GM12878 (cell line): Measurements from ENCODE around the gene CHKA. TPM values are rescaled to one million over a fixed set of nuclear protein-coding genes. Genes with fewer than 3 reads are reported as not detected.

ENCODE experiments used
- ATAC-seq: fragments of 200-7000 bp; cut with Tn5 transposase; 3 replicates; pipeline ENCODE4 v1.9.1; 2020; ENCODE audit warnings: mild to moderate bottlenecking, moderate library complexity
- BruUV-seq: library from RNA; stranded (reverse); fragments of 400-500 nt; replicated peaks from 2 replicates; lab custom pipeline; 2021; lab: Mats Ljungman, UMichigan
- CTCF ChIA-PET: fragments of 300-600 bp; sonication (Branson Sonifier 250); formaldehyde crosslinking; extraction: SDS; loops from one replicate; lab custom pipeline; 2021; ENCODE audit warnings: inconsistent platforms; lab: Yijun Ruan, JAX
- POLR2A ChIA-PET: fragments of 350-600 bp; formaldehyde crosslinking; extraction: SDS; loops from one replicate; lab custom pipeline; 2021; ENCODE audit warnings: inconsistent platforms; lab: Charles Lee
- RAD21 ChIA-PET: fragments of 300-600 bp; sonication (Branson Sonifier 250); formaldehyde crosslinking; loops from one replicate; lab custom pipeline; 2023; ENCODE audit warnings: antibody characterized with exemption; ENCODE audit not compliant: unreplicated experiment; lab: Charles Lee
- SMC1A ChIA-PET: fragments of 300-600 bp; sonication (Branson Sonifier 250); formaldehyde crosslinking; loops from one replicate; lab custom pipeline; 2023; ENCODE audit not compliant: unreplicated experiment, uncharacterized antibody; lab: Charles Lee
- DNase-seq: peaks from one replicate; pipeline ENCODE4 v3.0.0-alpha.2; 2011; ENCODE audit warnings: low read depth, low spot score
- FAIRE-seq: peaks from 3 replicates; lab custom pipeline; 2011; peaks lifted over from hg19 to GRCh38; lab: Jason Lieb, UNC
- H2AFZ ChIP-seq: 2 replicates; pipeline ENCODE4 v1.6.0; 2011; ENCODE audit warnings: low read depth, low read length, control low read depth; ENCODE audit not compliant: control insufficient read depth
- H3K27ac ChIP-seq: 2 replicates; pipeline ENCODE4 v1.5.1; 2011; ENCODE audit warnings: control low read depth; ENCODE audit not compliant: control insufficient read depth, insufficient read depth
- H3K27me3 ChIP-seq, 2 experiments: replicated peaks in 1 of 2; 2 replicates each; pipeline versions ENCODE4 v1.6.0 to v1.6.1; 2011; ENCODE audit warnings: low read length in 1 of 2; ENCODE audit not compliant: control insufficient read depth in 2 of 2, insufficient read depth in 2 of 2
- H3K36me3 ChIP-seq, 2 experiments: 2 replicates each; pipeline ENCODE4 v1.5.1; 2011; ENCODE audit warnings: low read length in 1 of 2; ENCODE audit not compliant: control insufficient read depth in 2 of 2, insufficient read depth in 2 of 2
- H3K4me1 ChIP-seq: 2 replicates; pipeline ENCODE4 v1.6.1; 2011; ENCODE audit warnings: mild to moderate bottlenecking, low read length, moderate library complexity, mixed read lengths; ENCODE audit not compliant: control insufficient read depth, insufficient read depth
- H3K4me2 ChIP-seq: 2 replicates; pipeline ENCODE4 v1.6.0; 2011; ENCODE audit warnings: control low read depth; ENCODE audit not compliant: control insufficient read depth, insufficient read depth
- H3K4me3 ChIP-seq: fragments of 200-600 bp; sonication (generic); 2 replicates; pipeline ENCODE4 v1.5.1; 2016
- H3K79me2 ChIP-seq: 2 replicates; pipeline ENCODE4 v1.6.0; 2011; ENCODE audit warnings: low read length; ENCODE audit not compliant: control insufficient read depth, insufficient read depth
- H3K9ac ChIP-seq: 2 replicates; pipeline ENCODE4 v1.8.0; 2011; ENCODE audit warnings: low read length, control low read depth, mixed read lengths; ENCODE audit not compliant: control insufficient read depth, insufficient read depth
- H3K9me3 ChIP-seq: replicated peaks from 3 replicates; pipeline ENCODE4 v1.5.1; 2011; ENCODE audit warnings: mild to moderate bottlenecking, low read length; ENCODE audit not compliant: control insufficient read depth, insufficient read depth
- H4K20me1 ChIP-seq: 2 replicates; pipeline ENCODE4 v1.6.0; 2011; ENCODE audit not compliant: control insufficient read depth, insufficient read depth
- LARP7 ChIP-seq: fragments of 450-650 bp; IDR thresholded peaks from 2 replicates; pipeline ENCODE4 v1.6.1; 2017; ENCODE audit warnings: mild to moderate bottlenecking
- MXI1 ChIP-seq: fragments of 150-350 bp; IDR thresholded peaks from 2 replicates; pipeline ENCODE4 v1.6.1; 2011; ENCODE audit warnings: low read depth, mild to moderate bottlenecking, inconsistent platforms, low read length, improper control_type of control experiment
- NR2F1 ChIP-seq: fragments of 450-650 bp; conservative IDR thresholded peaks from 2 replicates; pipeline ENCODE4 v1.6.1; 2017; ENCODE audit warnings: mild to moderate bottlenecking
- POU2F2 ChIP-seq: IDR thresholded peaks from 3 replicates; pipeline ENCODE4 v1.6.1; 2011; ENCODE audit warnings: low read depth, mild to moderate bottlenecking, low read length, borderline replicate concordance
- RBBP5 ChIP-seq: fragments of 200-600 bp; sonication (generic); conservative IDR thresholded peaks from 2 replicates; pipeline ENCODE4 v1.6.1; 2016
- SIX5 ChIP-seq: IDR thresholded peaks from 2 replicates; pipeline ENCODE4 v1.6.1; 2011; ENCODE audit warnings: mild to moderate bottlenecking, low read depth, low read length, moderate library complexity; ENCODE audit not compliant: severe bottlenecking
- SPI1 ChIP-seq: IDR thresholded peaks from 2 replicates; pipeline ENCODE4 v1.6.1; 2011; ENCODE audit warnings: low read depth, mild to moderate bottlenecking, low read length, moderate library complexity, borderline replicate concordance; ENCODE audit not compliant: insufficient read depth
- YY1 ChIP-seq: IDR thresholded peaks from 2 replicates; pipeline ENCODE4 v1.6.1; 2011; ENCODE audit warnings: low read depth, mild to moderate bottlenecking, low read length
- WGBS: methylation state at CpG from one replicate; pipeline ENCODE4 v1.1.6; 2016; ENCODE audit warnings: low lambda C conversion rate; ENCODE audit not compliant: insufficient replicate concordance, insufficient coverage; ENCODE audit errors: missing lambda C conversion rate; 5-methylcytosine and 5-hydroxymethylcytosine counted together
- in situ Hi-C: fragments of 300-500 bp; cut with MboI; formaldehyde crosslinking; loops from 9 replicates; pipeline ENCODE4 v1.14.3; 2018; ENCODE audit warnings: mixed read lengths
- intact Hi-C: fragments of 100-400 bp; cut with micrococcal nuclease; formaldehyde crosslinking; loops from one replicate; pipeline ENCODE4 v1.14.2; 2022; ENCODE audit not compliant: unreplicated experiment
- polyA plus RNA-seq, 11 experiments: library from polyadenylated mRNA; depleted of rRNA in 4 of 11; unstranded in 6 of 11; stranded (reverse) in 5 of 11; fragments of >200 nt; fragmentation: Nextera tagmentation in 4 of 11; fragmentation: Illumina TruSeq in 1 of 11; extraction: Ambion mirVana in 4 of 11; extraction: Trizol in 1 of 11; gene quantifications; 1 replicate in 1 of 11; 2 replicates in 10 of 11; pipeline versions ENCODE4 v1.2.1 to v1.2.3, GENCODE V29; 2011 to 2016; ENCODE audit warnings: inconsistent platforms in 2 of 11, missing spikeins in 2 of 11, low read depth in 1 of 11
- total RNA-seq, 4 experiments: library from RNA; depleted of rRNA in 3 of 4; stranded (reverse); fragments of >200 nt in 3 of 4; fragmentation: Illumina TruSeq in 1 of 4; extraction: Trizol in 1 of 4; gene quantifications; 2 replicates each; pipeline versions ENCODE4 v1.2.1 to v1.2.3, GENCODE V29; 2013 to 2021
- TF ChIP-seq, protein P1 (sequence below): IDR thresholded peaks from 2 replicates; pipeline ENCODE4 v1.6.1; 2012; ENCODE audit warnings: low read depth, low read length, improper control_type of control experiment
- TF ChIP-seq, protein P2 (sequence below): fragments of 450-650 bp; formaldehyde crosslinking; IDR thresholded peaks from 2 replicates; pipeline ENCODE4 v1.4.0; 2022; ENCODE audit warnings: mild to moderate bottlenecking, moderate library complexity
- TF ChIP-seq, protein P3 (sequence below): IDR thresholded peaks from 2 replicates; pipeline ENCODE4 v1.6.1; 2012; ENCODE audit warnings: mild to moderate bottlenecking, low read depth, low read length
- TF ChIP-seq, protein P4 (sequence below): fragments of 450-650 bp; IDR thresholded peaks from 2 replicates; pipeline ENCODE4 v1.6.1; 2016; ENCODE audit warnings: mild to moderate bottlenecking

CHKA gene
- total and polyA plus RNA-seq, 10 of the 15 experiments (the other 5 are each of a cell fraction or from before 2014, with no cell fraction given), result 5.2 to 29.2 (median 21.2) TPM

DNA sequence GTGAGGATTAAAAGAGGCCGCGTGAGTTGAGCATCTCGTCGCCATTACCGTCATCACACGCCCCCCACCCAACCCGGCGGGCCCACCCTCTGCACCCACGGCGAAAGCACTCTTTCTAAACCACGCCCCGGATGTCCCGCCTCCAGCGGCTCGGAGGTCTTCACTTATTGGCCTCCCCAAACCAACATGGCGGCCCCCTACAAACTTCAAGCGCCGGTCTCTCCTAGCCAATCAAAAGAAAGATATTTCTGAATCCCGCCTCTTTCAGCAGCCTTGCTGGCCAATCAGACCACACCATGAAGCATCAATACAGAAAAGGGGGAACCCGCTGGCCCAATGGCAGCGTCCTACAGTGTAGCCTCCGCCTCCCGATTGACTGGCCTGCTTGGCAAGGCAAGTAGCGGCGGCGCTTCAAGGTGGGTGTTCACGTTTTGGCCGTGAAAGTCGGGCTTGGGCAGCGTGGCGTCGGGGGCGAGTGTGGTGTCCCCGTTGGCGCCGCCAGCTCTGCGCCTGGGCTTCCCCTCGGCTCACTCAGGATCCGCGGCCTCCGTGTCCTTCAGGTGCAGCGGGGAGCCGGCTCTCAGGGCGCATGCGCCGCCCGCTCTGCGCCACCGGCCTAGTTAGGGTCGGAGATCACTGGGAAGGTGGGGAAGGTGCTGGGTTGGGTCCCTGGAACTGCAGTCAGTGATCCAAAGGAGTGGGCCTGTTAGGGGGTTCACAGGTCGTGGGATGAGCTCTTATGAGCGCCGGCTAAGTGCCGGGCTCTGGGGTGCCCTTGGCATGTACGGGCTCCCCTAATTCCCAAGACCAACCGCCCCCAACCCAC is 90.7 kb downstream of the CHKA start, which contains the start of gene NDUFS8:
Gene NDUFS8 (plus strand): TSS at position 364 of the 826 bp plus-strand sequence. CDS start 1,471 bp downstream, outside the sequence.
- no peaks in the 10 kb centered on the region for H4K20me1 ChIP-seq
- TF ChIP-seq SPI1, result peak; percentile 54; the same call in 1 of the 2 replicates
- TF ChIP-seq, protein P1, sequence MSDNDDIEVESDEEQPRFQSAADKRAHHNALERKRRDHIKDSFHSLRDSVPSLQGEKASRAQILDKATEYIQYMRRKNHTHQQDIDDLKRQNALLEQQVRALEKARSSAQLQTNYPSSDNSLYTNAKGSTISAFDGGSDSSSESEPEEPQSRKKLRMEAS, result 0 out of 2 replicates have a peak, but pooled peaks have one; percentile 11
- TF ChIP-seq, protein P2, sequence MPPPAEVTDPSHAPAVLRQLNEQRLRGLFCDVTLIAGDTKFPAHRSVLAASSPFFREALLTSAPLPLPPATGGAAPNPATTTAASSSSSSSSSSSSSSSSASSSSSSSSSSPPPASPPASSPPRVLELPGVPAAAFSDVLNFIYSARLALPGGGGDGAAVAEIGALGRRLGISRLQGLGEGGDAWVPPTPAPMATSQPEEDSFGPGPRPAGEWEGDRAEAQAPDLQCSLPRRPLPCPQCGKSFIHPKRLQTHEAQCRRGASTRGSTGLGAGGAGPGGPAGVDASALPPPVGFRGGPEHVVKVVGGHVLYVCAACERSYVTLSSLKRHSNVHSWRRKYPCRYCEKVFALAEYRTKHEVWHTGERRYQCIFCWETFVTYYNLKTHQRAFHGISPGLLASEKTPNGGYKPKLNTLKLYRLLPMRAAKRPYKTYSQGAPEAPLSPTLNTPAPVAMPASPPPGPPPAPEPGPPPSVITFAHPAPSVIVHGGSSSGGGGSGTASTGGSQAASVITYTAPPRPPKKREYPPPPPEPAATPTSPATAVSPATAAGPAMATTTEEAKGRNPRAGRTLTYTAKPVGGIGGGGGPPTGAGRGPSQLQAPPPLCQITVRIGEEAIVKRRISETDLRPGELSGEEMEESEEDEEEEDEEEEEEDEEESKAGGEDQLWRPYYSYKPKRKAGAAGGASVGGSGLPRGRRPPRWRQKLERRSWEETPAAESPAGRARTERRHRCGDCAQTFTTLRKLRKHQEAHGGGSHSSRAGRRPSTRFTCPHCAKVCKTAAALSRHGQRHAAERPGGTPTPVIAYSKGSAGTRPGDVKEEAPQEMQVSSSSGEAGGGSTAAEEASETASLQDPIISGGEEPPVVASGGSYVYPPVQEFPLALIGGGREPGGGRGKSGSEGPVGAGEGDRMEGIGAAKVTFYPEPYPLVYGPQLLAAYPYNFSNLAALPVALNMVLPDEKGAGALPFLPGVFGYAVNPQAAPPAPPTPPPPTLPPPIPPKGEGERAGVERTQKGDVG (CRISPR knock-in tag), result no peak
- 0 out of 2 replicates have a peak, but pooled peaks have one; percentile 44 for TF ChIP-seq MXI1
- TF ChIP-seq LARP7, result peak; percentile 67
- peak; percentile 79 for TF ChIP-seq NR2F1
- no peak for TF ChIP-seq RBBP5
- TF ChIP-seq, protein P3, sequence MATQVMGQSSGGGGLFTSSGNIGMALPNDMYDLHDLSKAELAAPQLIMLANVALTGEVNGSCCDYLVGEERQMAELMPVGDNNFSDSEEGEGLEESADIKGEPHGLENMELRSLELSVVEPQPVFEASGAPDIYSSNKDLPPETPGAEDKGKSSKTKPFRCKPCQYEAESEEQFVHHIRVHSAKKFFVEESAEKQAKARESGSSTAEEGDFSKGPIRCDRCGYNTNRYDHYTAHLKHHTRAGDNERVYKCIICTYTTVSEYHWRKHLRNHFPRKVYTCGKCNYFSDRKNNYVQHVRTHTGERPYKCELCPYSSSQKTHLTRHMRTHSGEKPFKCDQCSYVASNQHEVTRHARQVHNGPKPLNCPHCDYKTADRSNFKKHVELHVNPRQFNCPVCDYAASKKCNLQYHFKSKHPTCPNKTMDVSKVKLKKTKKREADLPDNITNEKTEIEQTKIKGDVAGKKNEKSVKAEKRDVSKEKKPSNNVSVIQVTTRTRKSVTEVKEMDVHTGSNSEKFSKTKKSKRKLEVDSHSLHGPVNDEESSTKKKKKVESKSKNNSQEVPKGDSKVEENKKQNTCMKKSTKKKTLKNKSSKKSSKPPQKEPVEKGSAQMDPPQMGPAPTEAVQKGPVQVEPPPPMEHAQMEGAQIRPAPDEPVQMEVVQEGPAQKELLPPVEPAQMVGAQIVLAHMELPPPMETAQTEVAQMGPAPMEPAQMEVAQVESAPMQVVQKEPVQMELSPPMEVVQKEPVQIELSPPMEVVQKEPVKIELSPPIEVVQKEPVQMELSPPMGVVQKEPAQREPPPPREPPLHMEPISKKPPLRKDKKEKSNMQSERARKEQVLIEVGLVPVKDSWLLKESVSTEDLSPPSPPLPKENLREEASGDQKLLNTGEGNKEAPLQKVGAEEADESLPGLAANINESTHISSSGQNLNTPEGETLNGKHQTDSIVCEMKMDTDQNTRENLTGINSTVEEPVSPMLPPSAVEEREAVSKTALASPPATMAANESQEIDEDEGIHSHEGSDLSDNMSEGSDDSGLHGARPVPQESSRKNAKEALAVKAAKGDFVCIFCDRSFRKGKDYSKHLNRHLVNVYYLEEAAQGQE, result no peak
- TF ChIP-seq, protein P4, sequence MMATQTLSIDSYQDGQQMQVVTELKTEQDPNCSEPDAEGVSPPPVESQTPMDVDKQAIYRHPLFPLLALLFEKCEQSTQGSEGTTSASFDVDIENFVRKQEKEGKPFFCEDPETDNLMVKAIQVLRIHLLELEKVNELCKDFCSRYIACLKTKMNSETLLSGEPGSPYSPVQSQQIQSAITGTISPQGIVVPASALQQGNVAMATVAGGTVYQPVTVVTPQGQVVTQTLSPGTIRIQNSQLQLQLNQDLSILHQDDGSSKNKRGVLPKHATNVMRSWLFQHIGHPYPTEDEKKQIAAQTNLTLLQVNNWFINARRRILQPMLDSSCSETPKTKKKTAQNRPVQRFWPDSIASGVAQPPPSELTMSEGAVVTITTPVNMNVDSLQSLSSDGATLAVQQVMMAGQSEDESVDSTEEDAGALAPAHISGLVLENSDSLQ, result peak; percentile 95
- peak; percentile 48; the same call in 1 of the 3 replicates for TF ChIP-seq POU2F2
- peak; percentile 96 for TF ChIP-seq YY1
- TF ChIP-seq SIX5, result peak; percentile 28

More for the DNA sequence above, 90.7 kb downstream of the CHKA start, which contains the start of gene NDUFS8:
- Histone ChIP-seq H3K27ac (peak within 1 kb of the TSS; percentile 81), H3K4me3 (peak within 1 kb of the TSS; percentile 89), H3K4me2 (peak within 1 kb of the TSS; percentile 95), H2AFZ (peak within 1 kb of the TSS; percentile 95), H3K9ac (peak within 1 kb of the TSS; percentile 99), H3K9me3 (no peaks in the 10 kb centered on the region), H3K4me1 (peaks cover 17% of the 10 kb centered on the region), H3K36me3 (peaks cover 3 to 12% of the 10 kb centered on the region in 2 experiments; a peak in 3 of 4 replicates), H3K79me2 (peaks cover 18% of the 10 kb centered on the region), H3K27me3 (no peaks in the 10 kb centered on the region)
- in situ Hi-C loops, result no loop called here
- SMC1A ChIA-PET, result interaction anchor here (0.6 to 1.5 kb wide), 3 partner anchors 9 to 25 kb away, joined by 3 to 4 read pairs (median 4); partner anchors contain the start of gene TCIRG1
- WGBS, result 1% methylated on average over 51 of the region's 56 CpGs
- POLR2A ChIA-PET, result interaction anchor here (0.6 to 1.7 kb wide), 4 partner anchors 9 to 173 kb away, joined by 3 to 9 read pairs (median 5); partner anchors contain the start of gene TCIRG1
- FAIRE-seq, result peak; percentile 100
- peak; percentile 97 for DNase-seq
- intact Hi-C loops, result loop anchor here (5.0 kb wide), 1 partner anchor 87 kb away; no protein-coding TSS in a partner anchor
- RAD21 ChIA-PET, result interaction anchor here (2.3 kb wide), 1 partner anchor 89 kb away, joined by 6 read pairs; no protein-coding TSS in a partner anchor
- CTCF ChIA-PET, result interaction anchor here (0.6 to 1.8 kb wide), 4 partner anchors 11 to 181 kb away, joined by 3 to 4 read pairs (median 4); partner anchors contain the start of gene ALDH3B1
- no TSS peak for BruUV-seq
- ATAC-seq, result peak; percentile 98
